ENCODE results near the gene PRKCB.
"Not testable (repeated sequence)": the region's sequence is repeated elsewhere in the genome, so short reads cannot be mapped to it uniquely, and the experiment has no call there.

The PRKCB gene

DNA sequence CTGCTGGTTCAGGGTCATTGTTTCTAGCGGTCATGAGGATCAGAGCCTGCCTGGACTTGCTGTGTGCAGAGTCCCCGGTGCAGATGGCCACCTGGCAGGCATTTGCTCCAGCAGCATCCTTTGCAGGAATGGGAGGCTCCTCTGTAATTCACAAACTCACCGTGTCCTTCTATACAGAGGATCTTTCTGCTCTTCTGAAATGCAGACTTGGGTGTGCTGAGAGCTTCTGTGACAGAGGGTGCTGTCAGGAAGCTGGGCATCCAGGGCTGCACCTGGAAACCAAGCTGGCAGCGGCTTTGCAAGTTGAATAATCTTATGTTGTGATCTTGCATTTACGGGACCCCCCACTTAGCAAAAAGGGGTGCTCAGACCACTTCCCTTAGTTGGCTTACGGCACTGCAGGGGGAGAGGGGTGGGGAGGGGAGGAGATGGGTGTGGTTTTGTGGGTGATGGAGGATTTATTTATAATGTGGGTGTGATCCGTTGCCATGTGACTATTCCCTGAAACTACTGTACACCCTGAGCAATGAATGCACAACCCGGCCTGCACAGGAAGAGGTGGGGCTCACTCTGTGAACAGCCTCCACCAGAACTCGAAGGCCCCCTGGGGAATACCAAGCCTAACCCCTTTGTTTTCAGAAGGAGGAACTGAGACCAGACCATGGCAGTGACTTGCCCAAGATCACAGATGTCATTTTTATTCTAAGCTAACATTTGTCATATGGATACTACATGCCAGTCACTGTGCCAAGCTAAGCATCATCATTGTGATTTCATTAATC is 178.3 kb downstream of the PRKCB start:
- Histone ChIP-seq H3K36me3 (peaks cover 27% of the 10 kb centered on the region), H3K4me3 (ENCODE audit: low read depth in 1 of 2, low read length in 1 of 2) (no peak overlapping the region), H3K9me3 (no peaks in the 10 kb centered on the region), H3K27me3 (no peaks in the 10 kb centered on the region), H3K4me1 (ENCODE audit: control insufficient read depth in 1 of 2, insufficient read depth in 1 of 2, low read depth in 1 of 2, low read length in 1 of 2) (peaks cover 9 to 11% of the 10 kb centered on the region in 2 experiments), H3K27ac (no peak overlapping the region)
- TF ChIP-seq, protein P1, sequence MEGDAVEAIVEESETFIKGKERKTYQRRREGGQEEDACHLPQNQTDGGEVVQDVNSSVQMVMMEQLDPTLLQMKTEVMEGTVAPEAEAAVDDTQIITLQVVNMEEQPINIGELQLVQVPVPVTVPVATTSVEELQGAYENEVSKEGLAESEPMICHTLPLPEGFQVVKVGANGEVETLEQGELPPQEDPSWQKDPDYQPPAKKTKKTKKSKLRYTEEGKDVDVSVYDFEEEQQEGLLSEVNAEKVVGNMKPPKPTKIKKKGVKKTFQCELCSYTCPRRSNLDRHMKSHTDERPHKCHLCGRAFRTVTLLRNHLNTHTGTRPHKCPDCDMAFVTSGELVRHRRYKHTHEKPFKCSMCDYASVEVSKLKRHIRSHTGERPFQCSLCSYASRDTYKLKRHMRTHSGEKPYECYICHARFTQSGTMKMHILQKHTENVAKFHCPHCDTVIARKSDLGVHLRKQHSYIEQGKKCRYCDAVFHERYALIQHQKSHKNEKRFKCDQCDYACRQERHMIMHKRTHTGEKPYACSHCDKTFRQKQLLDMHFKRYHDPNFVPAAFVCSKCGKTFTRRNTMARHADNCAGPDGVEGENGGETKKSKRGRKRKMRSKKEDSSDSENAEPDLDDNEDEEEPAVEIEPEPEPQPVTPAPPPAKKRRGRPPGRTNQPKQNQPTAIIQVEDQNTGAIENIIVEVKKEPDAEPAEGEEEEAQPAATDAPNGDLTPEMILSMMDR (IDR thresholded peaks at IDR 0.05) = no peak

DNA sequence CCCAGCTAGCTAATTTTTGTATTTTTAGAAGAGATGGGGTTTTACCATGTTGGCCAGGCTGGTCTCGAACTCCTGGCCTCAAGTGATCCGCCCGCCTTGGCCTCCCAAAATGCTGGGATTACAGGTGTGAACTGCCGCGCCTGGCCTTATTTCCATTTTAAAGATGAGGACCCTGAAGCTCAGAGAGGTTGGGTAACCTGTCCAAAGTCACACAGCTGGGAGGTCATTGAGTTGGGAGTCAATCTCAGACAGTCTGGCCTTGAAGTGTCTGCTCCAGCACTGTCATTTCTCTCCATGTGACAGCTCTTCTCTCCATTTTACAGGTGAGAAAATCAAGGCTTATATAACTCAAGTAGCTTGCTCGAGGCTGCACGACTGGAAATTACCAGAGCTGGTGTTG is 179.2 kb downstream of the PRKCB start:
- not testable (repeated sequence) for H3K4me3 ChIP-seq (ENCODE audit: low read depth in 1 of 2, low read length in 1 of 2); H3K4me1 ChIP-seq (ENCODE audit: control insufficient read depth in 1 of 2, insufficient read depth in 1 of 2, low read depth in 1 of 2, low read length in 1 of 2); H3K27ac ChIP-seq; H3K9me3 ChIP-seq; H3K27me3 ChIP-seq
- H3K36me3 ChIP-seq = peaks cover 23% of the 10 kb centered on the region

DNA sequence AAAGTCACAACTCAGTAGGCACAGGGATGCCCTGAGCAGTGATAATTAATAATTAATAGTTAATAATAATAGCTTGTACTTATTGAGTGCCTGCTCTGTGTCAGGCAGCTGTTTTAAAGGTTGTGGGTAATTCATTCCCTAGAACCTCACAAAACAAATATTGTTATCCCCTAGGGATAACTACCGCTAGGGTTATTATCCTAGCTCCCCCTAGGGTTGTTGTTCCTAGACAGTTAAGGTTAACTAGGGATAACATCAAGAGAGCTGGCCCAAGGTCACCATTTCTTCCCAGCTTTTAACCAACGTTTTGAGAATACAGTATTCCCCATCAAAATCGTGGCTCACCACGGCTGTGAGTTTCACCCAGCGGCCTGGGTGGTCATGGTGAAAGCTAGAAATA is 180.1 kb downstream of the PRKCB start:
- Histone ChIP-seq H3K9me3 (no peaks in the 10 kb centered on the region), H3K4me3 (ENCODE audit: low read depth in 1 of 2, low read length in 1 of 2) (no peak overlapping the region), H3K36me3 (peaks cover 23% of the 10 kb centered on the region), H3K27ac (no peak overlapping the region), H3K27me3 (no peaks in the 10 kb centered on the region), H3K4me1 (ENCODE audit: control insufficient read depth in 1 of 2, insufficient read depth in 1 of 2, low read depth in 1 of 2, low read length in 1 of 2) (no peaks in the 10 kb centered on the region)
- TF ChIP-seq, protein P1 (IDR thresholded peaks at IDR 0.05) = no peak

DNA sequence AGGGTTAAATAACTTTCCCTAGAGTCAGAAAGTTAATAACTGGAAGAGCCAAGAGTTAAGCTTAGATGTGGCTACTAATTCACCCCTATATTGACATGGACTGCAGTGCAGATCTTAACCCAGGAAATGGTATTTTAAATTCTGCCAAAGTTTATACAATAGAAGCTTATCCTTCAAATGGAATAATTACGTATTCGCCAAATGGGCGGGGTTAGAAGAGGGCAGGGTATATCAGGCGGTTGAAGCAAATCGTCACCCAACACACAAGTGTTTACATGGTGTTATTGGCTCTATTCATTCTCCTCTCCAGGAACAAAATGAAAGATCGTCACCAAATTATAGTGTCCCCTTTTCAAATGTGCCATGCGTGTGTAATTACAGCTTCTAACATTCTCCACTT is 182.7 kb downstream of the PRKCB start:
- TF ChIP-seq, protein P1 (IDR thresholded peaks at IDR 0.05) = no peak
- no peak overlapping the region for H3K27ac ChIP-seq
- no peaks in the 10 kb centered on the region for H3K4me1 ChIP-seq (ENCODE audit: control insufficient read depth in 1 of 2, insufficient read depth in 1 of 2, low read depth in 1 of 2, low read length in 1 of 2)
- peaks cover 8% of the 10 kb centered on the region for H3K36me3 ChIP-seq
- H3K9me3 ChIP-seq = no peaks in the 10 kb centered on the region
- H3K27me3 ChIP-seq = no peaks in the 10 kb centered on the region
- H3K4me3 ChIP-seq (ENCODE audit: low read depth in 1 of 2, low read length in 1 of 2) = no peak overlapping the region

DNA sequence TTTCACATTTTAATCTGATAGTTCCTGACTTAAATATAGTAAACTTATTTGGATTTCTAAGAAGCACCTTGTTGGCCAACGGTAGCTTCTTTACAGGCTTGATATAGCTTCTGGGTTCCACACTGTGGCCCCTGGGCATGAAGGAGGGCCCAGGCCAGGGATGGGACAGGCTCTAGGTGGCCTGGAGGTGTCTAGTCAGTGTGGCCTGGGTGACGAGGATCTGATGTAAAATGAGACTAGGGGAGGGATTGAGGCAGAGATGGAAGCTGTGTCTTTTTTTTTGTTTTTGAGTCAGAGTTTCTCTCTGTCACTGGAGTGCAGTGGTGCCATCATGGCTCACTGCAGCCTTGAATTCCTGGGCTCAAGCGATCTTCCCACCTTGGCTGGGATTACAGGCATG is 187.0 kb downstream of the PRKCB start:
- TF ChIP-seq, protein P1 (IDR thresholded peaks at IDR 0.05) = no peak
- peaks cover 4% of the 10 kb centered on the region for H3K36me3 ChIP-seq
- H3K9me3 ChIP-seq = no peaks in the 10 kb centered on the region
- no peaks in the 10 kb centered on the region for H3K27me3 ChIP-seq
- H3K4me3 ChIP-seq (ENCODE audit: low read depth in 1 of 2, low read length in 1 of 2) = no peak overlapping the region
- H3K27ac ChIP-seq = no peak overlapping the region
- peaks cover 0 to 2% of the 10 kb centered on the region in 2 experiments for H3K4me1 ChIP-seq (ENCODE audit: control insufficient read depth in 1 of 2, insufficient read depth in 1 of 2, low read depth in 1 of 2, low read length in 1 of 2)

DNA sequence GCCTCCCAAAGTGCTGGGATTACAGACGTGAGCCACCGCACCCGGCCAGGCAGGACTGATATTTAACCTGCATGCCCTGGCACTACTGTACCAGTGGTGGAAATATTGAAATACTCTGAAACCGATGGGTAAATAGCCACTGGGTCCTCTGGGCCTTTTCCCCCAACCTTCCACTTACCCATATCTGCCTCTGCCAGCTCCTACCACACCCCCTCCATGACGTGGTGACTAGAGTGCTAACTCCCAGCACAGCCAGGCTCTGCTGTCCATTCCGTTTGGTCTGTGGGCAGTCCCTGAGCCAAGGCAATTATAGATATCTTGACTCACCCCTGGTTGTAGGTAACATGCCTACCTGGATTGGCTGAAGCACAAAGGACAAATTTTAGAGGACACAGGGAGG is 187.8 kb downstream of the PRKCB start:
- no peak overlapping the region for H3K27ac ChIP-seq
- TF ChIP-seq, protein P1 (IDR thresholded peaks at IDR 0.05) = no peak

More for the DNA sequence above, 187.8 kb downstream of the PRKCB start:
- H3K36me3 ChIP-seq = peaks cover 7% of the 10 kb centered on the region
- H3K4me1 ChIP-seq (ENCODE audit: control insufficient read depth in 1 of 2, insufficient read depth in 1 of 2, low read depth in 1 of 2, low read length in 1 of 2) = peaks cover 0 to 2% of the 10 kb centered on the region in 2 experiments
- H3K9me3 ChIP-seq = no peaks in the 10 kb centered on the region
- H3K4me3 ChIP-seq (ENCODE audit: low read depth in 1 of 2, low read length in 1 of 2) = no peak overlapping the region
- H3K27me3 ChIP-seq = no peaks in the 10 kb centered on the region

Data from neutrophil (primary cell).